SK-N-SH treated with all-trans-retinoic acid at 6 μM for 48 hours (cell line): ENCODE measurements around the gene ASCC3.

Experiments used
- CSDC2 ChIP-seq: fragments of 250-450 bp; sonication (Bioruptor Pico); IDR thresholded peaks from 2 replicates; pipeline ENCODE4 v1.5.0; 2020; ENCODE audit warnings: mild to moderate bottlenecking, moderate library complexity
- ESRRG ChIP-seq: fragments of 250-450 bp; sonication (Bioruptor Pico); IDR thresholded peaks from 2 replicates; pipeline ENCODE4 v1.6.1; 2021; ENCODE audit warnings: mild to moderate bottlenecking
- GLIS3 ChIP-seq: fragments of 250-450 bp; sonication (Bioruptor Pico); IDR thresholded peaks from 2 replicates; pipeline ENCODE4 v1.5.0; 2020; ENCODE audit warnings: mild to moderate bottlenecking, moderate library complexity
- ZFP30 ChIP-seq: fragments of 450-650 bp; formaldehyde crosslinking; IDR thresholded peaks from 2 replicates; pipeline ENCODE4 v1.5.0; 2022; ENCODE audit warnings: mild to moderate bottlenecking, moderate library complexity
- TF ChIP-seq, protein P1 (sequence below): fragments of 250-450 bp; sonication (Bioruptor Pico); IDR thresholded peaks from 2 replicates; pipeline ENCODE4 v1.5.1; 2020; ENCODE audit warnings: low read depth, mild to moderate bottlenecking, moderate library complexity
- TF ChIP-seq, protein P2 (sequence below): fragments of 250-450 bp; sonication (Bioruptor Pico); IDR thresholded peaks from 2 replicates; pipeline ENCODE4 v1.5.1; 2021; ENCODE audit warnings: mild to moderate bottlenecking, moderate library complexity
- TF ChIP-seq, protein P3 (sequence below): fragments of 250-450 bp; sonication (Bioruptor Pico); IDR thresholded peaks from 2 replicates; pipeline ENCODE4 v1.8.0; 2021; ENCODE audit warnings: low read depth, mild to moderate bottlenecking, moderate library complexity, borderline replicate concordance

DNA sequence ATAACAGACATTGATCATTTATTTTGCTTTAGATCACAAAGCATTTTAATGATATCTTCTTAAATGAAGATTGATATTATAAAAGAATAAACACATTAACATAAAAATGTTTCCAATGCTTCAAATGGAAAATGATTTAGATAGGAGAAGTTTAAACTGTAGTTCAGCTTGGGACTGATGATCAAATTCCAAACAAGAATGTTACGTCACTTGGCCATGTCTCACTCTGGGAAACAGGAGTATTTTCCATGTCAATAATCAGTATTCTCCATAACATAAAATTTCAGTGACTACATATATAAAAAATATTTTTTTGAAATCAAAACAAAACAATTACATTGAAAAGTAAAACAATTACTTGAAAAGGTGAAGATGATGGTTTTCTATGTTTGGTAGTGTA is 363.5 kb downstream of the ASCC3 start:
- TF ChIP-seq, protein P1, sequence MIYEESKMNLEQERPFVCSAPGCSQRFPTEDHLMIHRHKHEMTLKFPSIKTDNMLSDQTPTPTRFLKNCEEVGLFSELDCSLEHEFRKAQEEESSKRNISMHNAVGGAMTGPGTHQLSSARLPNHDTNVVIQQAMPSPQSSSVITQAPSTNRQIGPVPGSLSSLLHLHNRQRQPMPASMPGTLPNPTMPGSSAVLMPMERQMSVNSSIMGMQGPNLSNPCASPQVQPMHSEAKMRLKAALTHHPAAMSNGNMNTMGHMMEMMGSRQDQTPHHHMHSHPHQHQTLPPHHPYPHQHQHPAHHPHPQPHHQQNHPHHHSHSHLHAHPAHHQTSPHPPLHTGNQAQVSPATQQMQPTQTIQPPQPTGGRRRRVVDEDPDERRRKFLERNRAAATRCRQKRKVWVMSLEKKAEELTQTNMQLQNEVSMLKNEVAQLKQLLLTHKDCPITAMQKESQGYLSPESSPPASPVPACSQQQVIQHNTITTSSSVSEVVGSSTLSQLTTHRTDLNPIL (CRISPR knock-in tag), result no peak
- TF ChIP-seq ESRRG (CRISPR knock-in tag) (no peak), CSDC2 (no peak), ZFP30 (CRISPR knock-in tag) (no peak), GLIS3 (CRISPR knock-in tag) (no peak)
- TF ChIP-seq, protein P2, sequence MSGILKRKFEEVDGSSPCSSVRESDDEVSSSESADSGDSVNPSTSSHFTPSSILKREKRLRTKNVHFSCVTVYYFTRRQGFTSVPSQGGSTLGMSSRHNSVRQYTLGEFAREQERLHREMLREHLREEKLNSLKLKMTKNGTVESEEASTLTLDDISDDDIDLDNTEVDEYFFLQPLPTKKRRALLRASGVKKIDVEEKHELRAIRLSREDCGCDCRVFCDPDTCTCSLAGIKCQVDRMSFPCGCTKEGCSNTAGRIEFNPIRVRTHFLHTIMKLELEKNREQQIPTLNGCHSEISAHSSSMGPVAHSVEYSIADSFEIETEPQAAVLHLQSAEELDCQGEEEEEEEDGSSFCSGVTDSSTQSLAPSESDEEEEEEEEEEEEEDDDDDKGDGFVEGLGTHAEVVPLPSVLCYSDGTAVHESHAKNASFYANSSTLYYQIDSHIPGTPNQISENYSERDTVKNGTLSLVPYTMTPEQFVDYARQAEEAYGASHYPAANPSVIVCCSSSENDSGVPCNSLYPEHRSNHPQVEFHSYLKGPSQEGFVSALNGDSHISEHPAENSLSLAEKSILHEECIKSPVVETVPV (CRISPR knock-in tag), result no peak
- TF ChIP-seq, protein P3, sequence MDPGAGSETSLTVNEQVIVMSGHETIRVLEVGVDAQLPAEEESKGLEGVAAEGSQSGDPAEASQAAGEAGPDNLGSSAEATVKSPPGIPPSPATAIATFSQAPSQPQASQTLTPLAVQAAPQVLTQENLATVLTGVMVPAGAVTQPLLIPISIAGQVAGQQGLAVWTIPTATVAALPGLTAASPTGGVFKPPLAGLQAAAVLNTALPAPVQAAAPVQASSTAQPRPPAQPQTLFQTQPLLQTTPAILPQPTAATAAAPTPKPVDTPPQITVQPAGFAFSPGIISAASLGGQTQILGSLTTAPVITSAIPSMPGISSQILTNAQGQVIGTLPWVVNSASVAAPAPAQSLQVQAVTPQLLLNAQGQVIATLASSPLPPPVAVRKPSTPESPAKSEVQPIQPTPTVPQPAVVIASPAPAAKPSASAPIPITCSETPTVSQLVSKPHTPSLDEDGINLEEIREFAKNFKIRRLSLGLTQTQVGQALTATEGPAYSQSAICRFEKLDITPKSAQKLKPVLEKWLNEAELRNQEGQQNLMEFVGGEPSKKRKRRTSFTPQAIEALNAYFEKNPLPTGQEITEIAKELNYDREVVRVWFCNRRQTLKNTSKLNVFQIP (CRISPR knock-in tag), result no peak
